Mucosa of gallbladder (tissue), 1 donor: ENCODE results near the gene HPN. TPM values are rescaled to one million over a fixed set of nuclear protein-coding genes. Genes with fewer than 3 reads are reported as not detected.
"Not testable (repeated sequence)": the region's sequence is repeated elsewhere in the genome, so short reads cannot be mapped to it uniquely, and the experiment has no call there.

Experiments
- DNase-seq: peaks from one replicate; pipeline ENCODE4 v3.0.0-alpha.2; 2020; ENCODE audit warnings: low spot score
- total RNA-seq: library from RNA; stranded (reverse); gene quantifications from one replicate; pipeline ENCODE4 v1.2.1, GENCODE V29; 2021
- donor health status: DM: no; HTN: no; CAD: no.

HPN gene
- total RNA-seq, 1 donor from 2014 or later: 21.4 TPM

DNA sequence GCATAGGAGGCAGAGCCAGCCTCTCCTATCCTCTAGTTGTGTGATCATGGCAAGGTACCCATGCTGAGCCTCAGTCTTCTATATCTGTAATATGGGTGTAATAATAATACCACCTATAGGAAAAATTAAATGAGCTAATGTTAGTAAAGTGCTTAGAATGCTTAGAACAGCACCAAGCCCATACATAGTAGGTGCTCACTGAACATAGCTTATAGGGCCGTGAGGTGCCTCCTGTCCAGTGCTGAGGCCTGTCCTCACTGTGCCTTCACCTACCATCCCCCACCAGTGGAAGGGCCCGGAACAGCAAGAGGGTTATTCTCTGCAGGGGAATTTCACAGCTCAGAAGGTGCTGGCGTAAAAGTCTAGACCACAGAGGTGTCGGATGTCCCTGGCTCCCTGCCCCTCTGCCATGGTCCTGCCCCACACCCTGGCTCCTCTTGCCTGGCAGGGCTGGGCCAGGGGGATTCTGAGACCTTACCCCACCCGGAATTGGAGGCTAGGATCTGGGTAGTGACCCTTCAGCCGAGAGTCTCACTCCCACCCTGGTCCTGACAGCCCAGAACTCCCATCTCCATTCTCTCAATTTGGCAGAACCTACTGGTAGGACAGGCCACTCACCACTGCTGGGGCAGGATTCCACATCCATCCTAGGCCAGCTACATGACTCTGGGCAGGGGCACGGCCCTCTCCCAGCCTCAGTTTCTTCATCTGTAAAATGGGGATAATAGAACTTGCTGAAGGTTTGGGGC, 13.5 kb upstream of the HPN start:
- no peak for DNase-seq

DNA sequence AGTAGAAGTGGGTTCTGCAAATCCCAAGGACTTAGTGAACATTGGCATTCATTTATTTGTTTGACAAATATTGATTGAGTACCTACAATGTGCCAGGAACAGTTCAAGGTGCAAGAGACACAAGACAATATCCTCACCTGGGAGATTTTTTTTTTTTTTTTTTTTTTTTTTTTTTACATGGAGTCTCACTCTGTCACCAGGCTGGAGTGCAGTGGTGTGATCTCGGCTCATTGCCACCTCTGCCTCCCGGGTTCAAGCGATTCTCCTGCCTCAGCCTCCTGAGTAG, 13.0 kb upstream of the HPN start:
- DNase-seq: not testable (repeated sequence)

DNA sequence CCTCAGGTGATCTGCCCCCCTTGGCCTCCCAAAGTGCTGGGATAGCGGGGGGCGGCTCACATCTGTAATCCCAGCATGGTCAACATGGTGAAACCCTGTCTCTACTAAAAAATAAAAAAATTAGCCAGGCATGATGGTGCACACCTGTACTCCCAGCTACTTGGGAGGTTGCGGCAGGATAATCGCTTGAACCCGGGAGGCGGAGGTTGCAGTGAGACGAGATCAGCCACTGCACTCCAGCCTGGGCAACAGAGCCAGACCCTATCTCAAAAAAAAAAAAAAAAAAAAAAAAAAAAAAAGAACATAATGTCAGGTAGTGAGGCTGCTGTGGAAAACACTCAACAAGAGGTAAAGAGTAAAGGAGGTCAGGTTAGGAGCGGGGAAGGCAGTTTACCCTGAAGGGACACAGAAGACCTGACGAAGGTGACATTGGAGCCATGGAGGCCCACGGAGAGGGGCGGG, 12.2 kb upstream of the HPN start:
- DNase-seq: not testable (repeated sequence)

DNA sequence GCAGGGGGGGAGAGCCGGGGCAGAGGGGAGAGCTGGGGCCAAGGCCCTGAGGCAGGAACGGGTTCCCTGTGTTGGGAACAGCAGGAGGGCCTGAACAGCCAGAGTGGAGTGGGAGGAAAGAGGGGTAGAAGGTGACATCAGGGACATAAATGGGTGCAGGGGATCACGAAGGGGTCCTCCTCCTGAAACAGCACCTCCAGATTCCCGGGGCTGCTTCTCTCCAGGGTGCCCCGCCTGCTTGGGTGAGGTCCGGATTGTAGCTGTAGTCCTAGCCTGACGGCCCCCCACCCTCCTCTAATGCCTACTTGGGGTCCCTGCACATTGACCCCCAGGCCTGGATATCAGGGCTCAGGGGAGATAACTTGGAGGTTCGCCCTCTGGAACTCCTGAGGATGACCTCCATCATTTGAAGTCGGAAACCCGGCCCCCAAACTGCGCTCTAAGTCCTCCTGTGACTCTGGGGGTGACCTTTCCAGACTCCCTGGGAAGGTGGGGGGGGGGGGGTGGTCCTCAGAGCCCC, 11.7 kb upstream of the HPN start:
- DNase-seq: no peak

DNA sequence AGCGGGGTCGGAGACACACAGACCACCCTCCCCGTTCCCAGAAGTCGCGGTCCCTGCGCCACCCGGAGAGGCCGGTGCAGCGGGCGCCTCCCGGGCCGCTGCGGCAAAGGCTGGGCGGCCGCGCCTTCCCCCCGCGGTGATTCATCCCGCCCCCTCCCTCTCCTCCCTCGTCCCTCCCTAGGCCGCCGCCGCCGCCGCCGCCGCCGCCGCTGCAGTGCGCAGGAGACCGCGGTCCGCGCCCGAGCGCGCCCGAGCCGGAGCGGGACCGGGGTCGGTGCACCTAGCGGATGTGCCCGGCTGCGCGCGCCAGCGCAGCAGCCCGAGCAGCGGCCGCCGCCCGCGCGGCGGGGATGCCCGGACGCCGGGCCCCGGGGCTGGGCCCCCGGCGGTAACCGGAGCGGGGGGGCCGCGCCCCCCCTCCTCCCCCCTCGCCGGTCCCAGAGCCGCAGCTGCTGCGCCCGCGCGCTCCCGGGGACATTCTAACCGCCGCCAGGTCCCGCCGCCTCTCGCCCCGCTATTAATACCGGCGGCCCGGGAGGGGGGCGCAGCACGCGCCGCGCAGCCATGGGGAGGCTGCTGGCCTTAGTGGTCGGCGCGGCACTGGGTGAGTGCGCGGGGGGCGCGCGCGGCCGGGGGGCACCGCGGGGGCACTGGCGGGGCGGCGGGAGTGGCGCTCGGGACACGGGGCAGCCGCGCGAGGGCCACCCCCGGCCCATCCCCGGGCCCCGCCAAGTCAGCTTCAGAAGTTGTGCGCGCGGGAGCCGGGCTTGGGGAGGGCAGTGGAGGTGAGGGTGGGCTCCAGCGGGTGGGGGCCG, 11.1 kb upstream of the HPN start, which contains the start of gene SCN1B:
Gene SCN1B, plus strand, starts transcription at position 214 of the 815 bp plus-strand sequence. Its CDS starts 351 bp downstream, at position 565.
- DNase-seq: peak; percentile 25

DNA sequence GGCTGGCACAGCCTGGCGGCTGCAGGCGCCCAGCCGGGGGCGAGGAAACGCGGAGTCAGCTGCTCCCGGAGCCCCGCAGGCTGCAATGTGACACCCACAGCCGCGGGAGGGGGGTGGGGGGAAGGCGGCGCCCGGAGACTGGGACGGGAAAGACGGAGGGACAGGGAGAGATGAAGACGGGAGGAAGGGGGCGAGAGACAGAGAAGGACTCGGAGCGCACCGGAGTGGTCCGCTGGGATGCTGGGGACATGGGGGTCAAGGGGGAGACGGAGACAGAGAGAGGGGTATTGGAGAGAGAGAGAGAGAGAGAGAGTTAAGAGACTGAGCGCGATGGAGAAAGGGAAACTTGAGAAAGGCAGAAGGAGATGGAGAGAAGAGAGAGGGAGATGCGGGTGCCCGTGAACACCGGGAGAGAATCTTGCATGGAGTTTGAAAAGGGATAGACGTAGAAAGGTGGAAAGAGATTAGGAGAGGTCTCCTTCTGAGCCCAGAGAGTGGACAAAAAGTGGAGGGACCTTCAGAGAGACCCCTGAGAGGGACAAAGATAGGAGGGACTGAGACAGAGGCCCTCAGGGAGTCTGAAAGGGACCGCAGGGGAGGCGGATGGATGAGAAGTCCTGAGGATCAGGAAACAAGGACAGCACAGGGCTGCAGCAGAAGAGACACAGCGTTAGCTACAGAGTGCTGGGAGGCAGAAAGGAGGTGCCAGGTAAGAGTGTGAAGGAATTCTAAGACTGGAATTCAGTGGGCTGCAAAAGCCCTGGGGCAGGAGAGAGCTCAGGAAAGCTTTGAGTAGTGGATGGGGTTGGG, 10.2 kb upstream of the HPN start:
- DNase-seq: no peak

DNA sequence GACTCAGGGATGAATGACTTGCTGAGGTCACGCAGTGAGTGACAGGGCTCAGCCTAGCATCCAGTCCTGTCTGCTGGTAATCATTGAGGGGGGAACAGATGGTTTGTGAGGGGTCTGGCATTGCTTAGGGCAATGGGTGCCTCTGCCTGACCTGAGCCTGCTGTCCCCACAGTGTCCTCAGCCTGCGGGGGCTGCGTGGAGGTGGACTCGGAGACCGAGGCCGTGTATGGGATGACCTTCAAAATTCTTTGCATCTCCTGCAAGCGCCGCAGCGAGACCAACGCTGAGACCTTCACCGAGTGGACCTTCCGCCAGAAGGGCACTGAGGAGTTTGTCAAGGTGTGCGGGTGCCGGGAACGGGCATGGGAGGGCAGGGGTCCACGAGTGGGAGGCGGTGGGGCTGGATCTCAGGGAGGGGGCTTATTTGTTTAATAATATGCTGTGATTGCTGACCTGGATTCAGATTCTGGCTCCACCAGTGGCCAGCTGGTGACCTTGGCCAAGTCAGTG, 9.1 kb upstream of the HPN start:
- DNase-seq: no peak

DNA sequence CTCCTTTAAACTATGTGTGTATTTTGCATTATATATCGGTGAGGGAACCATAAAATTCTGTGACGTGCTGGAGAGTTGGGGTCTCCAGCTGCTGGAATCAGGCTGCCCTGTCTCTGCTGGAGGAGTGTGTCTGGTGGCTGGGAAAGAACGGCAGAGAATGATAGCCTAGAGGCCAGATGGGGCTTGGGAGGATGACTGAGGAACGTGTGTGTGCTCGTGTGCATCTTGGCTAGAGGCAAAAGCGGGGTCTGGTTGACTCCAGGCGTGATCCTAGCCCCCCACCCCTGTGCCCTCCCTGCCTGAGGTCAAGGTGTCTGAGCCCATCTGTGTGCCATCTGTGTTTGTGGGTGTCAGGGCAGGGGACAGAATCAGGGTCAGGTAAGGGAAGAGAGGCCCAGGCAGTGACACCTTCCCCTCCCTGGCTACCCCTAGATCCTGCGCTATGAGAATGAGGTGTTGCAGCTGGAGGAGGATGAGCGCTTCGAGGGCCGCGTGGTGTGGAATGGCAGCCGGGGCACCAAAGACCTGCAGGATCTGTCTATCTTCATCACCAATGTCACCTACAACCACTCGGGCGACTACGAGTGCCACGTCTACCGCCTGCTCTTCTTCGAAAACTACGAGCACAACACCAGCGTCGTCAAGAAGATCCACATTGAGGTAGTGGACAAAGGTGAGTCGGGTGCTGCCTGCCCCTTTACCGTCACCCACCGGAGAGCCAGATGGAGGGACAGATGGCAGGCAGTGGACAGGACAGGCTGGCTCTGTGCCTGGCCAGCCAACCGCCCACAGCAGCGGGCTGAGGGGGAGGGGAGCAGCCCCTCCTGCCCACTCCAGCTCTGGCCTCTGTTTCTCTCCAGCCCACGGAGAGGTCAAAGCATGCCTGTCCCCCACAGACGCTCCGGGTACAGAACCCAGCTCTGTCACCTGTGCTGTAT, 8.2 kb upstream of the HPN start:
- DNase-seq: no peak

DNA sequence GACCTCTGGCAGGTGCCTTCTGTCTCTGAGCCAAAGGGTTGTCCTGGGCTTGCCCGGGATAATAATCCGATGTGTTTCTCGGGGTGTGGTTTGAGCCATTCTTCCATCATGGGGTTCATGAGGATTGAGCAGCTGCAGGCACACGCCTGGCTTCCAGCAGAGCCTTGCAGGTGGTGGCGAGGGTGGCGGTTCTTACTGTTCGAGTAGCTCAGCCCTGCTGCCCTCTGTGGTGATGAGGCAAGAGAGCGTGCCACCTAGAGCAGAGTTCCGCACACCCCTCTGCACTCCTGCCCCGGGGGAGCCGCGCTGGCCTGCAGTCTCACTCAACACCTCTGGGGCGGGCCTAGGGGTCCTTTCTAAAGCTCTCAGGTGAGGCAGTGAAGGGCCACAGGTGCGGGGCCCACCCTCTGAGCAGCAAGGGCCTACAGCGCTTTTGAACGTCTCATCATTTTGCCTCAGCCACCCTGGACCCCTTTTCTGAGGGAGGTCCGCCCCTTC, 7.5 kb upstream of the HPN start:
- no peak for DNase-seq

DNA sequence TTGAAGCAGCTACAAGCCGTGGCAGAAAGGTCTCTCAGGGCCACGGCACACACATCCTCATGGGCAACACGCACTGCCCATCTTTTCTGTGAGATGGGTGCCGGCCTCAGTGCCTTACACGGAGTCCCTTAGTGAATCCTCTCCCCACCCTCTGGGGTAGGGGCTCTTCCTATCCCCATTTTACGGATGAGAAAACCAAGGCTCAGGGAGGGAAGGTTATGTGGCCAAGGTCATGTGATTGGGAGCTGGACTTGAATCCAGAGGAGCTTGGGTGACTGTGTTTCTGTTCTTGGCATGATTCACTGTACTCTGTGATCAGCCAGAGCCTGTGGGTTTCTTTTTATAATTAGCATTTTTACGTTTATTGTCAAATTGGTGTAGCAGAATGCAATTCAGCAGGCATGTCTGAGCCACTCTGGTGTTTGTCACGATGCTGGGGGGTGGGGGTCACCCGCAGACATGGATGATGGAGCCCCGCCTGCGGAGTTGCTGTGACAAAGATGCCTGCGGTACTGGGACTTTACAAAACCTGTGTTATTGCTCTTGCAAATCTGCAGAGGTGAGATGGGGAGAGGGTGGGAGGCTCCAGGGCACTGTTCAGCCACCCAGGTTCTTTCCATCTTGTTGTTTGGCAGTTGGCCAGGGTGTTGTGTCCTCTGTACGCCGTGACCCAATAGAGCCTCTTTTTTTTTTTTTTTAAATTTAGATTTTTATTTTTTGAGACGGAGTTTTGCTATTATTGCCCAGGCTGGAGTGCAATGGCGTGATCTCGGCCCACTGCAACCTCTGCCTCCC, 6.7 kb upstream of the HPN start:
- DNase-seq: no peak

DNA sequence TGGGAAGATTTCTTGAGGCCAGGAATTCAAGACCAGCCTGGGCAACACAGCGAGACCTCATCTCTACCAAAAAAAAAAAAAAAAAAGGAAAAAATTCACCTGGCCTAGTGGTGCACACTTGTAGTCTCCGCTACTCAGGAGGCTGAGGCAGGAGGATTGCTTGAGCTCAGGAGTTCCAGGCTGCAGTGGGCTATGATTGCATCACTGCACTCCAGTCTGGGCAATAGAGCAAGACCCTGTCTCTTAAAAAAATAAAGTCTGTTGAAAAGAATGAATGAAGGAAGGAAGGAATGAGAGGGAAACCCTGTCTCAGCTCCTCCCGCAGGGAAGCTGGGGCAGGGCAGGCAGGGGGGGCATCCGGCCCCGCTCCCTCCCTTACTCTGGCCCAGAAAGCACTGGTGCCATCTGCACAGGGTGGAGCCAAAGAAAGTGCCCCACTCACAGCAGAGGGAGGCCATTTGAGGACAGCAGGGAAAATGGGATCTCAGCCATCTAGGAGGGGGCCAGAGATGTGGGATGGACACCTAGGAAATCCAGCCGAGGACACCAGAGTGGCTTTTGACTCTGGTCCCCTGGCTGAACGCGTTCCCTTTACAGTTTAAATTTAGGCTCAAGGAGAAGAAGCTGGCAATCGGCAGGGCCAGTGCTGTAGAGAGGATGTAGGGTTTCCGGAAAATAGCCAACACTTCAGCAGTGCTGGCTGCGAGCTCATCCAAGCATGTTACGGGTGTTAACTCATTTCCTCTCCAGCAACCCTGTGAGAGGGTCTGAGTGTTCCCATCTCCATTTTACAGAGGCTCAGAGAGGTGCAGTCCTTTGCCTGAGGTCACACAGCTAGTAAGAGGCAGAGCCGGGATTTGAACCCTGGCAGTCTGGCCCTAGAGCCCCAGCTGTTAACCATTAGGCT, 3.6 kb upstream of the HPN start:
- no peak for DNase-seq

DNA sequence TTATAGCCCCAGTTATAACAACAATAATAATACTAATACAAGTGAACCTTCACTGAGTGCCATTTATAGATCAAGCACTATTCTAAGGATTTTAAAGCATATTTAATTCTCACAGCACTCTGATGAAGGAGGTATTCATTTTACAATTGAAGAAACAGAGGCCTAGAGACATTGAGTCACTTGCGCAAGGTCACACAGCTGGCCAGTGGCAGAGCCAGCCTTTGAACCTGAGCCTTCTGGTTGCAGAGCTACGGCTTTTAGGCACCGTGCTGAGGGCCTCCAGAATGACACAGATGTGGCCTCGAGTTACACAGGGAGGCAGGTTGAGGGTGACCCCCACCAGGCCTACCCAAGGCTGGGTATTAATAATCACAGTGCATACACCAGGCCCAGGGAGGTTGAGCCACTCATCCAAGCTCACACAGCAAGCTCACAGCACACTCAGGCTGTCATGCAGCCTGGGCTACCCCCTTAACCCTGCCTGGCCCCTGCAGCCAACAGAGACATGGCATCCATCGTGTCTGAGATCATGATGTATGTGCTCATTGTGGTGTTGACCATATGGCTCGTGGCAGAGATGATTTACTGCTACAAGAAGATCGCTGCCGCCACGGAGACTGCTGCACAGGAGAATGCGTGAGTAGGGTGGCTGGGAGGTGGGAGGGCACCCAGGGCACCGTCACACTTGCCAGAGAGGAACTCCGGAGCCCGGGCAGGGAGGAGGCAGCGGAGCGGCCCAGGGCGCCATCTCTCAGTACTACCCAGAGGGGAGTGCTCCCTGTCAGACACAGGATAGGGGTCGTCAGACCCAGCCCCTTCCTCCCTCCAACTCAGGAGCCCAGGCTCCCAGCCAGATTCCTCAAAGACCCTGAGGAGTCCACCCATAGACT, 2.7 kb upstream of the HPN start:
- no peak for DNase-seq

DNA sequence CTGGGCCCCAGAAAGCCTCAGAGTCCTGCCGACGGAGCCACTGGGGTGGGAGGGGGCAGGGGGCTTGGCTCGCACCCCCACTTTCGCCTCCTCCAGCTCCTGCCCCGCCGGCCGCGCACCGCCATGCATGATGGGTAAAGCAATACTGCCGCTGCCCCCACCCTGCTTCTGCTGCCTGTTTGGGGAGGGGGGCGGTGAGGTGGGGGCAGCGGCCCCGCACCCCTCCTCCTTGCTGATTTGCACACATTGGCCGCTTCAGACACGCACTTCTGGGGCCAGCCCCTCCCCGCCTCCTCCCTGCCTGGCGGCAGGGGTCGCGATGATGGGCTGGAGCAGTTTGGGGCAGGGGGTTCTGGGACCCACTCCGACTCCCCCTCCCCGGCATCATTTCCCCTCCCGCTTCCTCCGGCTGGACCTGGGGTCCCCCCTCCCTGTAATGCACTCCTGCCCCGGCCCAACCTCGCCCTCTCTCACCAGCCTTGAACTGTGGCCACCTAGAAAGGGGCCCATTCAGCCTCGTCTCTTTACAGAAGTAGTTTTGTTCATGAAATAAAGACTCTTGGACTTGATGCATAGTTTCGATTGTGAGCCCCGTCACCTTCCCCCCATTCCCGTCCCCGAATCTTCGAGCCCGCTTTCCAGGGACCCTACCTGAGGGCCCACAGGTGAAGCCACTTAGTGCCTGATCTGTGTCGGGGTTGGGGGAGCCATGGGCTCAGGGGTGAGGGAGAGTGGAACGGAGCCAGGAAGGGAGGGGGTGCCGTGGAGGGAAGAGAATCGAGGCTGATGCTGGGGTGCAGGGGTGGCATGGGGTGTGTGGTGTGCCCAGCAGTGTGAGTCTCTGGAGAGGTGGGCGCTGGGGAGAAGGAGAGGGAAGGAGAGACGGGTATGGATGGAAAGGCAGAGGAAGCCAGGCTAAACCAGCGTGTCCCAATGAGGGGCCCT, 1.4 kb upstream of the HPN start:
- DNase-seq: no peak

DNA sequence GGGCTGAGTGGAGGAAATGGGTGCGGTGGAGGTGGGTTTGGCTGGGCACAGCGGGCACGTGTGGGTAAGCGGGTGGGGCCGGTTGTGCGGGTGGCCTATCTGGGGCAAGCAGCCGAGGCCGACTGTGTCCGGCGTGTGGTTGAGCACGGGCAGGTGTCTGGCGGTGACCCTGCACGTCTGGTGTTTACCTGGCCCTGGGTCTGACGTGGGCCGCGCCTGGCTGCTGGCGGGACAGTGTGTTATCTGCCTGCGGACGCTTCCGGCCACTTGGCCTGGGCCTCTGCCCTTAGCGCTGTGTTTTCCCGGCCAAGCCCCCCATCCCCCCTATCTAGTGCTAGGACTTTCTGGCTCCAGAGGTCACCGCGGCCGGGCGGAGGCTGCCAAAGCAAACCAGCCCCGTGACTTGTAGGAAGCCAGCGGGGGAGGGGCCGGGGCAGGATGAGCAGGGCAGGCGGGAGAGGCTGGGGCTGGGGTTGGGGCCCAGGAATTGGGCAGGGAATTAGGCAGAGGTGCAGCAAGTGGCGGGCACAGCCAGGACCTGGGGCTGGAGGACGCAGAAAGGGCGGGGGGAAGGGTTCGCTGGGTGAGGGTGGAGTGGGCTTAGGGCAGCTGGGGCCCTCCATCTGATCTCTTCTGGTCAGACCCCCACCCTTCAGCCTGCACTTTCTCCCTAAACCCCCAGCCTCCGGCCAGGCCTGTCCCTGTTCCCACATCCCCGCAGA, 534 bp upstream of the HPN start:
- DNase-seq: peak; percentile 82

DNA sequence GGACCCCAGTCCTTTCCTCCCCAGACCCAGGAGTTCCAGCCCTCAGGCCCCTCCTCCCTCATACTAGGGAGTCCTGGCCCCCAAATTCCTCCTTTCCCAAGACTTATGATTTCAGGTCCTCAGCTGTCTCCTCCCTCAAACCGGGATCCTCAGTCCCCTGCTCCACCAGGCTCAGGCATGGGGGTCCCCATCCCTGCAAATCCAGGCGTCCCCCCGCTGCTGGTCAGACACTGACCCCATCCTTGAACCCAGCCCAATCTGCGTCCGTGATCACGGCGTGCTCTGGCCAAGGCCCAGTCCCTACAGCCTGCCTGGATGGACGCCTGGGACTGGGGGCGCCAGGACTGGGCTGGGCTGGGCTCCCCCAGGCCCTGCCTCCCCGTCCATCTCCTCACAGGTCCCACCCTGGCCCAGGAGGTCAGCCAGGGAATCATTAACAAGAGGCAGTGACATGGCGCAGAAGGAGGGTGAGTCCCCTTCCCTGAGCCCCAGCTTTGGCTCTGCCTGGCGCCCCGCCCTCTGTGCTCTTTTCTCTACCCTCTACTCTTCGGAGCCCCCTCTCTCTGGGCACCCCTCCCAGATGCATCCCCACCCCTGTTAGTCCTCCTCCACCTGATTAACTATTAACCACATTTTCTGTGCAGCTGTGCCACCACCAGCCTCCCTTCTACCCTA, 672 bp downstream of the HPN start:
- no peak for DNase-seq
